Esophagus squamous epithelium (tissue), 5 donors: Measurements from ENCODE around the gene RAD51D. TPM values are rescaled to one million over a fixed set of nuclear protein-coding genes. Genes with fewer than 3 reads are reported as not detected.

ENCODE experiments used
- DNase-seq: peaks from one replicate; lab custom pipeline; 2025; lab: John Stamatoyannopoulos, UW
- H3K27ac ChIP-seq, 4 donors: fragments of 200-600 bp; sonication (generic); one replicate each; pipeline ENCODE4 v1.5.1; 2016 to 2019; ENCODE audit warnings: mild to moderate bottlenecking in 1 of 4
- H3K27me3 ChIP-seq, 4 donors: fragments of 200-600 bp; sonication (generic); 1 replicate in 3 of 4; 2 replicates in 1 of 4; pipeline versions ENCODE4 v1.5.1 to v1.6.0; 2017 to 2021; ENCODE audit warnings: antibody characterized with exemption in 1 of 4
- H3K36me3 ChIP-seq, 3 donors: fragments of 200-600 bp; sonication (generic); one replicate each; pipeline ENCODE4 v1.5.1; 2016 to 2019
- H3K4me1 ChIP-seq, 3 donors: fragments of 200-600 bp; sonication (generic); one replicate each; pipeline ENCODE4 v1.5.1; 2017 to 2019
- H3K4me3 ChIP-seq, 4 donors: fragments of 200-600 bp; sonication (generic); 1 replicate in 3 of 4; 2 replicates in 1 of 4; pipeline ENCODE4 v1.5.1; 2016 to 2019; ENCODE audit warnings: mild to moderate bottlenecking in 2 of 4, moderate library complexity in 1 of 4
- H3K9me3 ChIP-seq, 3 donors: fragments of 200-600 bp; sonication (generic); one replicate each; pipeline ENCODE4 v1.5.1; 2016 to 2019
- CTCF ChIP-seq, 6 experiments: fragments of 450-650 bp in 4 of 6; fragments of 200-600 bp in 2 of 6; sonication (generic) in 2 of 6; IDR thresholded peaks; one replicate each; pipeline ENCODE4 v1.5.1; 2016 to 2019; ENCODE audit warnings: antibody characterized with exemption in 6 of 6, mild to moderate bottlenecking in 4 of 6, moderate library complexity in 4 of 6
- POLR2A ChIP-seq, 4 donors: fragments of 450-650 bp; IDR thresholded peaks; one replicate each; pipeline ENCODE4 v1.6.1; 2017; ENCODE audit warnings: antibody characterized with exemption in 4 of 4, mild to moderate bottlenecking in 4 of 4, moderate library complexity in 3 of 4
- WGBS, 2 donors: methylation state at CpG; one replicate each; pipeline ENCODE4 v1.1.5; 2018; 5-methylcytosine and 5-hydroxymethylcytosine counted together
- intact Hi-C: fragments of 100-400 bp; cut with DNase I; formaldehyde crosslinking; loops from one replicate; pipeline ENCODE4 v1.15.0; 2022
- total RNA-seq, 4 donors: library from RNA; depleted of rRNA; stranded (reverse); fragments of >200 nt; gene quantifications; one replicate each; pipeline ENCODE4 v1.1.0, GENCODE V29; 2016
- donor health status: DM: yes; HTN: yes; CAD: no.

Gene RAD51D
- 1 to 10 TPM; 2.4 to 7.1 (median 6.0) TPM for total RNA-seq

- H3K36me3 ChIP-seq = no peaks in the 10 kb centered on the region
- H3K4me3 ChIP-seq = peak within 1 kb of the TSS; percentile 63 to 88 (median 69)
- TF ChIP-seq POLR2A (IDR thresholded peaks at IDR 0.05) = no peak
- peak; percentile 85 to 99 (median 97) for TF ChIP-seq CTCF (IDR thresholded peaks at IDR 0.05)
- H3K9me3 ChIP-seq = no peaks in the 10 kb centered on the region
- no peak for DNase-seq
- peaks cover 6 to 35% (median 11%) of the 10 kb centered on the region in 3 donors for H3K4me1 ChIP-seq
- H3K27me3 ChIP-seq = no peaks in the 10 kb centered on the region
- peak within 1 kb of the TSS; percentile 79 to 87 (median 82) for H3K27ac ChIP-seq
- intact Hi-C loops = loop anchor here (5.0 to 10.0 kb wide), 3 partner anchors 122 to 695 kb away; no protein-coding TSS in a partner anchor
- WGBS, 2 donors = 1 to 3% methylated on average over 12 to 16 of the region's 72 CpGs
Measured at GRCh38 chr17:35119370-35120165, at the start of gene RAD51D. Gene RAD51D, minus strand, starts transcription at chr17:35119860. Its CDS starts 247 bp downstream, at chr17:35119613.

GRCh38 chr17:35167666-35168065 is 48.0 kb upstream of the RAD51D start:
- Histone ChIP-seq H3K9me3 (no peaks in the 10 kb centered on the region), H3K4me1 (peaks cover 0 to 7% (median 0%) of the 10 kb centered on the region in 3 donors), H3K27ac (no peak overlapping the region), H3K4me3 (no peak overlapping the region), H3K36me3 (no peaks in the 10 kb centered on the region), H3K27me3 (peaks cover 0 to 12% (median 0%) of the 10 kb centered on the region in 4 donors)
- TF ChIP-seq CTCF (IDR thresholded peaks at IDR 0.05) (no peak), POLR2A (IDR thresholded peaks at IDR 0.05) (no peak)
- intact Hi-C loops = no loop called here
- WGBS, 2 donors = 50 to 75% methylated on average over 1 of the region's 1 CpG
- DNase-seq = no peak

- Histone ChIP-seq H3K27ac (no peak overlapping the region), H3K9me3 (no peaks in the 10 kb centered on the region), H3K27me3 (peaks cover 0 to 14% (median 0%) of the 10 kb centered on the region in 4 donors), H3K36me3 (no peaks in the 10 kb centered on the region), H3K4me1 (peaks cover 0 to 7% (median 0%) of the 10 kb centered on the region in 3 donors), H3K4me3 (no peak overlapping the region)
- DNase-seq = no peak
- intact Hi-C loops = no loop called here
- TF ChIP-seq CTCF (IDR thresholded peaks at IDR 0.05) (no peak), POLR2A (IDR thresholded peaks at IDR 0.05) (no peak)
- 20 to 44% methylated on average over 2 to 3 of the region's 3 CpGs for WGBS, 2 donors
Measured at GRCh38 chr17:35167046-35167445, 47.4 kb upstream of the RAD51D start.

GRCh38 chr17:35166526-35166925 is 46.9 kb upstream of the RAD51D start:
- H3K4me3 ChIP-seq = no peak overlapping the region
- H3K27me3 ChIP-seq = peaks cover 0 to 18% (median 0%) of the 10 kb centered on the region in 4 donors
- H3K9me3 ChIP-seq = no peaks in the 10 kb centered on the region
- TF ChIP-seq POLR2A (IDR thresholded peaks at IDR 0.05) = no peak
- TF ChIP-seq CTCF (IDR thresholded peaks at IDR 0.05) = no peak
- peaks cover 0 to 4% (median 0%) of the 10 kb centered on the region in 3 donors for H3K4me1 ChIP-seq
- WGBS, 2 donors = 100% methylated on average over 1 of the region's 5 CpGs; no CpG with 5 or more reads in 1 of the 2 donors
- no peaks in the 10 kb centered on the region for H3K36me3 ChIP-seq
- no peak overlapping the region for H3K27ac ChIP-seq
- intact Hi-C loops = no loop called here
- DNase-seq = no peak

GRCh38 chr17:35164716-35165115 is 45.1 kb upstream of the RAD51D start:
- Histone ChIP-seq H3K36me3 (no peaks in the 10 kb centered on the region), H3K4me3 (no peak overlapping the region), H3K27ac (no peak overlapping the region), H3K27me3 (peaks cover 0 to 14% (median 0%) of the 10 kb centered on the region in 4 donors), H3K4me1 (peaks cover 0 to 8% (median 3%) of the 10 kb centered on the region in 3 donors), H3K9me3 (no peaks in the 10 kb centered on the region)
- intact Hi-C loops = no loop called here
- WGBS, 2 donors = 64 to 78% methylated on average over 5 of the region's 5 CpGs
- no peak for DNase-seq
- TF ChIP-seq CTCF (IDR thresholded peaks at IDR 0.05) (no peak), POLR2A (IDR thresholded peaks at IDR 0.05) (no peak)
